ENCODE results near the gene KLK7.

KLK7 gene

GRCh38 chr19:51022526-51022925 lies 38.8 kb upstream of the KLK7 start:
- ATAC-seq: no peak
- TF ChIP-seq ZNF8 (CRISPR knock-in tag; IDR thresholded peaks at IDR 0.05) (no peak), BACH2 (CRISPR knock-in tag; IDR thresholded peaks at IDR 0.05; ENCODE audit: borderline replicate concordance) (no peak), ZC3H10 (CRISPR knock-in tag; IDR thresholded peaks at IDR 0.05) (no peak), POU6F1 (CRISPR knock-in tag; IDR thresholded peaks at IDR 0.05; ENCODE audit: borderline replicate concordance, low read depth) (no peak), OSR1 (CRISPR knock-in tag; IDR thresholded peaks at IDR 0.05) (no peak), TCF4 (CRISPR knock-in tag; IDR thresholded peaks at IDR 0.05; ENCODE audit: borderline replicate concordance) (no peak), CSDC2 (CRISPR knock-in tag; IDR thresholded peaks at IDR 0.05) (no peak), ARNTL (CRISPR knock-in tag; IDR thresholded peaks at IDR 0.05; ENCODE audit: borderline replicate concordance, low read depth) (no peak), RARB (CRISPR knock-in tag; IDR thresholded peaks at IDR 0.05) (no peak)
- TF ChIP-seq, protein P1, sequence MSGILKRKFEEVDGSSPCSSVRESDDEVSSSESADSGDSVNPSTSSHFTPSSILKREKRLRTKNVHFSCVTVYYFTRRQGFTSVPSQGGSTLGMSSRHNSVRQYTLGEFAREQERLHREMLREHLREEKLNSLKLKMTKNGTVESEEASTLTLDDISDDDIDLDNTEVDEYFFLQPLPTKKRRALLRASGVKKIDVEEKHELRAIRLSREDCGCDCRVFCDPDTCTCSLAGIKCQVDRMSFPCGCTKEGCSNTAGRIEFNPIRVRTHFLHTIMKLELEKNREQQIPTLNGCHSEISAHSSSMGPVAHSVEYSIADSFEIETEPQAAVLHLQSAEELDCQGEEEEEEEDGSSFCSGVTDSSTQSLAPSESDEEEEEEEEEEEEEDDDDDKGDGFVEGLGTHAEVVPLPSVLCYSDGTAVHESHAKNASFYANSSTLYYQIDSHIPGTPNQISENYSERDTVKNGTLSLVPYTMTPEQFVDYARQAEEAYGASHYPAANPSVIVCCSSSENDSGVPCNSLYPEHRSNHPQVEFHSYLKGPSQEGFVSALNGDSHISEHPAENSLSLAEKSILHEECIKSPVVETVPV (CRISPR knock-in tag; IDR thresholded peaks at IDR 0.05): no peak

GRCh38 chr19:51020988-51021651 lies 37.4 kb upstream of the KLK7 start:
- no peak for TF ChIP-seq BACH2 (CRISPR knock-in tag; IDR thresholded peaks at IDR 0.05; ENCODE audit: borderline replicate concordance)
- no peak for TF ChIP-seq ZFP30 (CRISPR knock-in tag; IDR thresholded peaks at IDR 0.05)
- no peak for TF ChIP-seq TSHZ2 (CRISPR knock-in tag; IDR thresholded peaks at IDR 0.05)
- no peak for TF ChIP-seq PATZ1 (CRISPR knock-in tag; IDR thresholded peaks at IDR 0.05; ENCODE audit: borderline replicate concordance)
- TF ChIP-seq ISL1 (CRISPR knock-in tag; IDR thresholded peaks at IDR 0.05): no peak
- no peak for TF ChIP-seq ARNTL (CRISPR knock-in tag; IDR thresholded peaks at IDR 0.05; ENCODE audit: borderline replicate concordance, low read depth)
- TF ChIP-seq CREB5 (CRISPR knock-in tag; IDR thresholded peaks at IDR 0.05; ENCODE audit: low read depth): no peak
- no peak for TF ChIP-seq GLIS3 (CRISPR knock-in tag; IDR thresholded peaks at IDR 0.05)
- peak; percentile 69 for ATAC-seq

DNA sequence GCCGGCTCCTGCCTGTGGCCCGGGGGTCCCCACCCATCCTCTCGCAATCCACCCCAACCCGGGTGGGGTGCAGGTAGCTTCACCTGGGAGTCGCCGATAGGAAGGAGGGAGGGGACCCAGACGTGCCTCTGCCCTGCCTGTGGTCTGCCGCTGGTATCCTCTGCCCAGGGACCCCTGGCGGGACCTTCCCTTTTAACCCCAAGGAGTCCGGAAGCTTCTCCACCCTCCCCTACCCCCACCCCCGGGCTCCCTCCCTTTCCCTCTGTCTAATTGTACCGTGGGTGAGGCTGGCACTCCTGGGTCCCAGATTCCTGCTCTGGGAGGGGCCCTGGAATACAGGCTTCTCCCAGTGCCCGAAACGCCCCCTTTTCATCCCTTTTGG lies 35.8 kb upstream of the KLK7 start, which contains the start of gene KLK10:
KLK10 (minus strand) TSS at position 166 of the 382 bp plus-strand sequence. CDS start 579 bp downstream, outside the sequence.
- TF ChIP-seq CSDC2 (CRISPR knock-in tag; IDR thresholded peaks at IDR 0.05) (no peak), POU6F1 (CRISPR knock-in tag; IDR thresholded peaks at IDR 0.05; ENCODE audit: borderline replicate concordance, low read depth) (no peak)
- no peak for ATAC-seq
